ENCODE measurements around the gene ERC2. TPM values are rescaled to one million over a fixed set of nuclear protein-coding genes. Genes with fewer than 3 reads are reported as not detected.

Gene ERC2
- total and polyA plus RNA-seq, 7 donors = 0.52 to 5.7 (median 1.2) TPM; not detected in 2

- 75 to 80% methylated on average over 10 of the region's 10 CpGs for WGBS, 2 donors
- DNase-seq = no peak
- Histone ChIP-seq H3K36me3 (no peaks in the 10 kb centered on the region), H3K9me3 (no peaks in the 10 kb centered on the region), H3K4me1 (no peaks in the 10 kb centered on the region), H3K4me3 (no peak overlapping the region), H3K27ac (no peak overlapping the region), H3K27me3 (no peaks in the 10 kb centered on the region)
- intact Hi-C loops (cut with DNase I) = no loop called here
- TF ChIP-seq POLR2A (IDR thresholded peaks at IDR 0.05) (no peak), CTCF (IDR thresholded peaks at IDR 0.05) (no peak), POLR2AphosphoS5 (IDR thresholded peaks at IDR 0.05) (no peak), EP300 (IDR thresholded peaks at IDR 0.05) (no peak)
These were observed 821.2 kb downstream of the ERC2 start for GRCh38 chr3:55647063-55647462.

- intact Hi-C loops (cut with DNase I) = no loop called here
- Histone ChIP-seq H3K27me3 (no peaks in the 10 kb centered on the region), H3K9me3 (no peaks in the 10 kb centered on the region), H3K4me3 (no peak overlapping the region), H3K27ac (no peak overlapping the region), H3K36me3 (no peaks in the 10 kb centered on the region), H3K4me1 (no peaks in the 10 kb centered on the region)
- 92 to 94% methylated on average over 3 of the region's 3 CpGs for WGBS, 2 donors
- no peak for DNase-seq
- TF ChIP-seq CTCF (IDR thresholded peaks at IDR 0.05) = no peak
- no peak for TF ChIP-seq POLR2A (IDR thresholded peaks at IDR 0.05)
- no peak for TF ChIP-seq EP300 (IDR thresholded peaks at IDR 0.05)
These were observed 822.1 kb downstream of the ERC2 start for GRCh38 chr3:55646121-55646520.

- no peak for TF ChIP-seq EP300 (IDR thresholded peaks at IDR 0.05)
- no peak for TF ChIP-seq CTCF (IDR thresholded peaks at IDR 0.05)
- TF ChIP-seq POLR2AphosphoS5 (IDR thresholded peaks at IDR 0.05) = no peak
- TF ChIP-seq POLR2A (IDR thresholded peaks at IDR 0.05) = no peak
- no peaks in the 10 kb centered on the region for H3K36me3 ChIP-seq
- no peaks in the 10 kb centered on the region for H3K27me3 ChIP-seq
- H3K4me3 ChIP-seq = no peak overlapping the region
- DNase-seq = no peak
- no peaks in the 10 kb centered on the region for H3K4me1 ChIP-seq
- H3K27ac ChIP-seq = no peak overlapping the region
- intact Hi-C loops (cut with DNase I) = no loop called here
- 38 to 57% methylated on average over 4 of the region's 4 CpGs for WGBS, 2 donors
- H3K9me3 ChIP-seq = no peaks in the 10 kb centered on the region
These were observed 822.8 kb downstream of the ERC2 start for GRCh38 chr3:55645422-55645821.

GRCh38 chr3:55643283-55643682, 825.0 kb downstream of the ERC2 start:
- no peaks in the 10 kb centered on the region for H3K36me3 ChIP-seq
- 84 to 92% methylated on average over 2 of the region's 2 CpGs for WGBS, 2 donors
- intact Hi-C loops (cut with DNase I) = no loop called here
- H3K4me1 ChIP-seq = no peaks in the 10 kb centered on the region
- H3K9me3 ChIP-seq = no peaks in the 10 kb centered on the region
- TF ChIP-seq POLR2AphosphoS5 (IDR thresholded peaks at IDR 0.05) (no peak), EP300 (IDR thresholded peaks at IDR 0.05) (no peak), POLR2A (IDR thresholded peaks at IDR 0.05) (no peak), CTCF (IDR thresholded peaks at IDR 0.05) (no peak)
- no peak overlapping the region for H3K4me3 ChIP-seq
- no peaks in the 10 kb centered on the region for H3K27me3 ChIP-seq
- H3K27ac ChIP-seq = no peak overlapping the region
- no peak for DNase-seq

- intact Hi-C loops (cut with DNase I) = no loop called here
- Histone ChIP-seq H3K4me3 (no peak overlapping the region), H3K9me3 (no peaks in the 10 kb centered on the region), H3K36me3 (no peaks in the 10 kb centered on the region), H3K27ac (no peak overlapping the region), H3K27me3 (no peaks in the 10 kb centered on the region), H3K4me1 (no peaks in the 10 kb centered on the region)
- DNase-seq = no peak
- TF ChIP-seq CTCF (IDR thresholded peaks at IDR 0.05) = no peak
- WGBS, 2 donors = 87 to 98% methylated on average over 2 of the region's 2 CpGs
These were observed 826.3 kb downstream of the ERC2 start for GRCh38 chr3:55641964-55642363.
